Endodermal cell (in vitro differentiated cells): ENCODE results near the gene MOB3B. TPM values are rescaled to one million over a fixed set of nuclear protein-coding genes. Genes with fewer than 3 reads are reported as not detected.

Source experiments
- DNase-seq: peaks from one replicate; pipeline ENCODE4 v3.0.0-alpha.2; 2017
- H3K27ac ChIP-seq: 2 replicates; pipeline ENCODE4 v1.5.1; 2013; ENCODE audit warnings: mild to moderate bottlenecking, low read depth, low read length, moderate library complexity
- H3K27me3 ChIP-seq: 2 replicates; pipeline ENCODE4 v1.6.1; 2013; ENCODE audit warnings: mild to moderate bottlenecking, low read length, moderate library complexity; ENCODE audit not compliant: insufficient read depth, control insufficient read depth, poor library complexity, severe bottlenecking
- H3K36me3 ChIP-seq: 2 replicates; pipeline ENCODE4 v1.7.0; 2013; ENCODE audit warnings: mild to moderate bottlenecking, low read length, moderate library complexity; ENCODE audit not compliant: control insufficient read depth, insufficient read depth
- H3K4me1 ChIP-seq: one replicate; pipeline ENCODE4 v1.7.0; 2013; ENCODE audit warnings: low read length; ENCODE audit not compliant: control insufficient read depth, insufficient read depth
- H3K4me3 ChIP-seq: 2 replicates; pipeline ENCODE4 v1.5.1; 2013; ENCODE audit warnings: mild to moderate bottlenecking, low read length, moderate library complexity
- H3K9ac ChIP-seq: 2 replicates; pipeline ENCODE4 v1.6.1; 2013; ENCODE audit warnings: mild to moderate bottlenecking, low read length, moderate library complexity; ENCODE audit not compliant: poor library complexity, severe bottlenecking; ENCODE audit errors: extremely low read depth
- H3K9me3 ChIP-seq: 2 replicates; pipeline ENCODE4 v1.6.1; 2013; ENCODE audit warnings: mild to moderate bottlenecking, low read length, moderate library complexity; ENCODE audit not compliant: control insufficient read depth
- H3K27ac Mint-ChIP-seq: 2 replicates; pipeline ENCODE4 v1.8.0; 2020; ENCODE audit warnings: mixed read lengths
- H3K27me3 Mint-ChIP-seq: 2 replicates; pipeline ENCODE4 v1.8.0; 2021; ENCODE audit warnings: mild to moderate bottlenecking, mixed read lengths; ENCODE audit not compliant: insufficient read depth
- H3K36me3 Mint-ChIP-seq: 2 replicates; pipeline ENCODE4 v1.8.0; 2020; ENCODE audit warnings: low read depth, mixed read lengths
- H3K4me1 Mint-ChIP-seq: 2 replicates; pipeline ENCODE4 v1.8.0; 2020; ENCODE audit warnings: mixed read lengths
- H3K4me3 Mint-ChIP-seq: 2 replicates; pipeline ENCODE4 v1.8.0; 2020; ENCODE audit warnings: mild to moderate bottlenecking, moderate library complexity, mixed read lengths
- H3K9me3 Mint-ChIP-seq: 2 replicates; pipeline ENCODE4 v1.8.0; 2020; ENCODE audit warnings: mild to moderate bottlenecking, mixed read lengths
- CTCF ChIP-seq: fragments of 200-600 bp; sonication (generic); conservative IDR thresholded peaks from 2 replicates; pipeline ENCODE4 v1.5.0; 2021; ENCODE audit warnings: antibody characterized with exemption, mild to moderate bottlenecking
- WGBS, 2 experiments: methylation state at CpG; one replicate each; pipeline versions ENCODE4 v1.1.5 to v1.1.7; 2013; ENCODE audit warnings: missing lambda C conversion rate in 2 of 2, mixed read lengths in 1 of 2; ENCODE audit not compliant: insufficient coverage in 1 of 2, insufficient read length in 1 of 2; 5-methylcytosine and 5-hydroxymethylcytosine counted together
- total RNA-seq, 2 donors: library from RNA; stranded (reverse); fragmentation: NEBNext Ultra II Directional in 1 of 2; extraction: Animal tissue kit (Norgen Biotek cat#: 25700) in 1 of 2; gene quantifications; 2 replicates in 1 of 2; 3 replicates in 1 of 2; pipeline ENCODE4 v1.2.1, GENCODE V29; 2021

MOB3B gene
- total RNA-seq, 2 donors from 2014 or later: 5.6 to 6.2 TPM

DNA sequence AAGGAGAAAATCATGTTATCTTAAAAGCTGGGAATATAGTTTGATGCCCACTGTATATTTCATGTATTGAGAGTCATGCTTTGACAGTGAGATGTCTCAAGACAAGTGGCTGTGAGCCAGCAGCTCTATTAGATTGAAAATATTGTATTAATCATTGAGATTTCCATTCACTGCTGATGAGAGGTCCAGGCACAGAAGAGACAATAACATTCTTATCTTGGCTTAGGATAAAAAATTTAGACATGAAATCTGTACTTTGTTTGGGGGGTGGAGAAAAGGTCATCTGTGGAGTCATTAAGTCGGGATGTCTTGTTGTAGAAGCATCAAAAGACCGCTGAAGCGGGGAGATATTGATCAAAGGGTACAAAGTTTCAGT lies 134.8 kb downstream of the MOB3B start:
- H3K27me3 ChIP-seq: peaks cover 9% of the 10 kb centered on the region
- no peak overlapping the region for H3K27ac ChIP-seq
- Mint-ChIP-seq H3K9me3 (no peaks in the 10 kb centered on the region), H3K4me1 (peaks cover 18% of the 10 kb centered on the region), H3K27ac (no peak overlapping the region), H3K27me3 (no peaks in the 10 kb centered on the region), H3K4me3 (no peak overlapping the region), H3K36me3 (no peaks in the 10 kb centered on the region)
- peaks cover 20% of the 10 kb centered on the region for H3K4me1 ChIP-seq
- DNase-seq: no peak
- H3K9me3 ChIP-seq: no peaks in the 10 kb centered on the region
- H3K4me3 ChIP-seq: no peak overlapping the region
- no peak for TF ChIP-seq CTCF
- no peak overlapping the region for H3K9ac ChIP-seq
- H3K36me3 ChIP-seq: no peaks in the 10 kb centered on the region
- 71 to 94% methylated on average over 2 to 3 of the region's 3 CpGs for WGBS, 2 experiments

DNA sequence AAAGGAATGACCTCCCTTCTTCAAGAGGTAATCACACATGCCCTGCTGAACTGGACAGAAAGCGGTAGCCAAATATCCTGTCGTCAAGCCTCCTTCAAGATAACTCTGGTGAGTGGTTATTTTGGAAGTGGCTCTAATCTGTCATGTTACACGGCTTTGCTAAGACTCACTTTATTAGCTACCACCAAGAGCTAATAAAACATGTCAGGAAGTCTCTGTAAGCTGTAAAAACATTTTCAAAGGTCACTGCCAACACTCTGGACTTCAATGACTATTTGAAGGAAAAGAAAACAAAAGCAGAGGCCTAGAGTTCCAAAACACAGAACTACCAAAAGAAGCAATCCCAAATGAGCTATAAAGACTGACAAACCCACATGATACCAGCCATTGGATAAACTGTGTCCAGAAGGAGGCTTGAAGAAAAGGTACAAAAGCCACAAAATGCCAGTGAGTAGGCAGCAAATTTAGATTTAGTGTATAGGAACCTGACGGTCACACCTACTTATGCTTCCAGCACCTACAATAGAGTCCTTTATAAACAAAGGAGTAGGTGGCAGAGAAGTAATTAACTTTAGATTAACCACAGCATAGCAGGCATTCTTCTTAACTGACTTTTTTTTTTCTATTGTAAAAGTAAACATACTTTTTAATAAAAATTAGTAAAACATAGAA lies 135.3 kb downstream of the MOB3B start:
- Histone ChIP-seq H3K27ac (no peak overlapping the region), H3K4me3 (no peak overlapping the region), H3K9ac (no peak overlapping the region), H3K4me1 (peaks cover 20% of the 10 kb centered on the region), H3K27me3 (peaks cover 4% of the 10 kb centered on the region), H3K36me3 (no peaks in the 10 kb centered on the region), H3K9me3 (no peaks in the 10 kb centered on the region)
- no peak for TF ChIP-seq CTCF
- H3K36me3 Mint-ChIP-seq: no peaks in the 10 kb centered on the region
- no peaks in the 10 kb centered on the region for H3K9me3 Mint-ChIP-seq
- no peak overlapping the region for H3K4me3 Mint-ChIP-seq
- peaks cover 18% of the 10 kb centered on the region for H3K4me1 Mint-ChIP-seq
- WGBS, 2 experiments: 88 to 92% methylated on average over 4 of the region's 4 CpGs
- no peak overlapping the region for H3K27ac Mint-ChIP-seq
- no peaks in the 10 kb centered on the region for H3K27me3 Mint-ChIP-seq
- no peak for DNase-seq

GRCh38 chr9:27393054-27393846 lies 136.4 kb downstream of the MOB3B start:
- Histone ChIP-seq H3K27ac (no peak overlapping the region), H3K27me3 (no peaks in the 10 kb centered on the region), H3K4me1 (peaks cover 18% of the 10 kb centered on the region), H3K36me3 (no peaks in the 10 kb centered on the region), H3K4me3 (no peak overlapping the region), H3K9ac (no peak overlapping the region), H3K9me3 (no peaks in the 10 kb centered on the region)
- DNase-seq: no peak
- peaks cover 17% of the 10 kb centered on the region for H3K4me1 Mint-ChIP-seq
- H3K36me3 Mint-ChIP-seq: no peaks in the 10 kb centered on the region
- no peaks in the 10 kb centered on the region for H3K27me3 Mint-ChIP-seq
- TF ChIP-seq CTCF: no peak
- H3K27ac Mint-ChIP-seq: no peak overlapping the region
- WGBS, 2 experiments: 96 to 97% methylated on average over 6 of the region's 6 CpGs
- no peak overlapping the region for H3K4me3 Mint-ChIP-seq
- H3K9me3 Mint-ChIP-seq: no peaks in the 10 kb centered on the region
